IMR-90 (cell line): ENCODE measurements around the gene NR4A2. TPM values are rescaled to one million over a fixed set of nuclear protein-coding genes. Genes with fewer than 3 reads are reported as not detected.

ENCODE experiments used
- ATAC-seq: fragments of 200-7000 bp; cut with Tn5 transposase; 2 replicates; pipeline ENCODE4 v1.9.1; 2020; ENCODE audit warnings: low read depth, mild to moderate bottlenecking, moderate library complexity
- BruUV-seq: library from RNA; stranded (reverse); fragments of 400-500 nt; replicated peaks from 2 replicates; lab custom pipeline; 2021; lab: Mats Ljungman, UMichigan
- CTCF ChIA-PET: fragments of 300-600 bp; formaldehyde crosslinking; extraction: SDS; loops from one replicate; lab custom pipeline; 2021; ENCODE audit warnings: antibody characterized with exemption; lab: Yijun Ruan, JAX
- POLR2A ChIA-PET: fragments of 300-600 bp; sonication (Branson Sonifier 250); formaldehyde crosslinking; loops from one replicate; lab custom pipeline; 2022; ENCODE audit warnings: antibody characterized with exemption; ENCODE audit not compliant: unreplicated experiment; lab: Charles Lee
- DNase-seq: peaks from one replicate; pipeline ENCODE4 v3.0.0; 2013
- H2AFZ ChIP-seq: replicated peaks from 2 replicates; pipeline ENCODE3; 2013; ENCODE audit warnings: low read length, mild to moderate bottlenecking; ENCODE audit not compliant: poor library complexity
- H2AK5ac ChIP-seq: 2 replicates; pipeline ENCODE4 v1.6.1; 2013; ENCODE audit warnings: low read depth, low read length, inconsistent platforms
- H2AK9ac ChIP-seq: replicated peaks from 2 replicates; pipeline ENCODE3; 2013; ENCODE audit warnings: mild to moderate bottlenecking, low read depth, low read length, moderate library complexity; ENCODE audit not compliant: poor library complexity
- H2BK120ac ChIP-seq: 2 replicates; pipeline ENCODE4 v1.6.1; 2013; ENCODE audit warnings: low read depth, low read length, inconsistent platforms
- H2BK15ac ChIP-seq: 3 replicates; pipeline ENCODE4 v1.6.1; 2013; ENCODE audit warnings: low read depth, low read length, inconsistent platforms
- H2BK20ac ChIP-seq: 2 replicates; pipeline ENCODE4 v1.6.1; 2013; ENCODE audit warnings: low read depth, mild to moderate bottlenecking, inconsistent platforms, low read length, moderate library complexity
- H2BK5ac ChIP-seq: 2 replicates; pipeline ENCODE4 v1.6.1; 2013; ENCODE audit warnings: mild to moderate bottlenecking, low read depth, low read length, inconsistent platforms; ENCODE audit not compliant: poor library complexity, severe bottlenecking
- H3K14ac ChIP-seq: replicated peaks from 2 replicates; pipeline ENCODE4 v1.6.1; 2013; ENCODE audit warnings: low read depth, low read length, inconsistent platforms
- H3K18ac ChIP-seq: 2 replicates; pipeline ENCODE4 v1.6.1; 2013; ENCODE audit warnings: low read depth, low read length, control low read depth
- H3K23ac ChIP-seq: 2 replicates; pipeline ENCODE4 v1.6.1; 2013; ENCODE audit warnings: low read depth, low read length, inconsistent platforms
- H3K27ac ChIP-seq: 2 replicates; pipeline ENCODE4 v1.5.1; 2013; ENCODE audit warnings: mild to moderate bottlenecking, control low read depth, low read length; ENCODE audit not compliant: insufficient read depth
- H3K27me3 ChIP-seq: 2 replicates; pipeline ENCODE4 v1.6.1; 2013; ENCODE audit warnings: low read length; ENCODE audit not compliant: control insufficient read depth, insufficient read depth
- H3K36me3 ChIP-seq: 2 replicates; pipeline ENCODE4 v1.6.1; 2013; ENCODE audit warnings: low read length, mixed read lengths; ENCODE audit not compliant: control insufficient read depth, insufficient read depth
- H3K4ac ChIP-seq: 2 replicates; pipeline ENCODE4 v1.6.1; 2013; ENCODE audit warnings: low read depth, low read length, inconsistent platforms
- H3K4me1 ChIP-seq: 2 replicates; pipeline ENCODE4 v1.6.1; 2013; ENCODE audit warnings: low read length, mixed read lengths; ENCODE audit not compliant: control insufficient read depth, insufficient read depth
- H3K4me2 ChIP-seq: 2 replicates; pipeline ENCODE4 v1.6.1; 2013; ENCODE audit warnings: low read depth, mild to moderate bottlenecking, control low read depth, low read length, moderate library complexity
- H3K4me3 ChIP-seq: 2 replicates; pipeline ENCODE4 v1.5.1; 2013; ENCODE audit warnings: low read depth, mild to moderate bottlenecking, control low read depth, low read length, moderate library complexity; ENCODE audit not compliant: insufficient read depth
- H3K56ac ChIP-seq: 2 replicates; pipeline ENCODE4 v1.6.1; 2013; ENCODE audit warnings: low read length, inconsistent platforms; ENCODE audit not compliant: insufficient read depth; ENCODE audit errors: extremely low read depth
- H3K79me1 ChIP-seq, 2 experiments: 2 replicates each; pipeline ENCODE4 v1.6.1; 2013; ENCODE audit warnings: low read length in 2 of 2, inconsistent platforms in 1 of 2, low read depth in 1 of 2
- H3K9ac ChIP-seq: 2 replicates; pipeline ENCODE4 v1.6.1; 2013; ENCODE audit warnings: low read depth, low read length, control low read depth
- H3K9me1 ChIP-seq: 2 replicates; pipeline ENCODE4 v1.6.1; 2013; ENCODE audit warnings: low read length, inconsistent platforms; ENCODE audit not compliant: insufficient read depth
- H3K9me3 ChIP-seq: 2 replicates; pipeline ENCODE4 v1.6.1; 2013; ENCODE audit warnings: low read length; ENCODE audit not compliant: control insufficient read depth, insufficient read depth
- H4K20me1 ChIP-seq: 2 replicates; pipeline ENCODE4 v1.6.1; 2013; ENCODE audit warnings: low read length, inconsistent platforms; ENCODE audit not compliant: insufficient read depth
- H4K5ac ChIP-seq: 2 replicates; pipeline ENCODE4 v1.6.1; 2013; ENCODE audit warnings: mild to moderate bottlenecking, low read depth, low read length, control low read depth
- H4K8ac ChIP-seq, 2 experiments: 2 replicates each; pipeline ENCODE4 v1.6.1; 2013; ENCODE audit warnings: low read depth in 2 of 2, low read length in 2 of 2, control low read depth in 1 of 2, inconsistent platforms in 1 of 2
- H4K91ac ChIP-seq: 2 replicates; pipeline ENCODE4 v1.6.1; 2013; ENCODE audit warnings: low read depth, low read length, inconsistent platforms; ENCODE audit not compliant: insufficient read depth
- BHLHE40 ChIP-seq: fragments of 150-350 bp; IDR thresholded peaks from 2 replicates; pipeline ENCODE4 v1.6.1; 2016; ENCODE audit warnings: mild to moderate bottlenecking, low read depth, low read length
- CEBPB ChIP-seq: IDR thresholded peaks from 2 replicates; pipeline ENCODE4 v1.6.1; 2012; ENCODE audit warnings: low read depth, low read length, improper control_type of control experiment
- CHD1 ChIP-seq: IDR thresholded peaks from 2 replicates; pipeline ENCODE4 v1.6.1; 2012; ENCODE audit warnings: low read depth, low read length, improper control_type of control experiment
- FOS ChIP-seq: fragments of 150-350 bp; IDR thresholded peaks from 2 replicates; pipeline ENCODE4 v1.6.1; 2016; ENCODE audit warnings: low read depth, low read length
- MAFK ChIP-seq: IDR thresholded peaks from 2 replicates; pipeline ENCODE4 v1.6.1; 2012; ENCODE audit warnings: low read depth, low read length, improper control_type of control experiment
- MAZ ChIP-seq: IDR thresholded peaks from 2 replicates; pipeline ENCODE4 v1.6.1; 2012; ENCODE audit warnings: low read depth, mild to moderate bottlenecking, low read length, improper control_type of control experiment, moderate library complexity, borderline replicate concordance
- MXI1 ChIP-seq: IDR thresholded peaks from 2 replicates; pipeline ENCODE4 v1.6.1; 2012; ENCODE audit warnings: low read depth, mild to moderate bottlenecking, low read length, moderate library complexity, borderline replicate concordance
- NFE2L2 ChIP-seq: fragments of 150-350 bp; IDR thresholded peaks from 2 replicates; pipeline ENCODE4 v1.6.1; 2016; ENCODE audit warnings: low read depth, mild to moderate bottlenecking, low read length
- POLR2A ChIP-seq: IDR thresholded peaks from 2 replicates; pipeline ENCODE4 v1.6.1; 2012; ENCODE audit warnings: mild to moderate bottlenecking, low read depth, low read length
- RAD21 ChIP-seq: IDR thresholded peaks from 2 replicates; pipeline ENCODE4 v1.6.1; 2012; ENCODE audit warnings: low read length, improper control_type of control experiment
- RCOR1 ChIP-seq: IDR thresholded peaks from 2 replicates; pipeline ENCODE4 v1.6.1; 2012; ENCODE audit warnings: mild to moderate bottlenecking, low read length, improper control_type of control experiment; ENCODE audit not compliant: insufficient replicate concordance
- RFX5 ChIP-seq: IDR thresholded peaks from 2 replicates; pipeline ENCODE4 v1.8.0; 2012; ENCODE audit warnings: low read depth, mild to moderate bottlenecking, low read length, moderate library complexity
- SMC3 ChIP-seq: fragments of 150-350 bp; IDR thresholded peaks from 2 replicates; pipeline ENCODE4 v1.6.1; 2016; ENCODE audit warnings: low read depth, mild to moderate bottlenecking, antibody characterized with exemption, low read length, moderate library complexity
- WGBS, 2 experiments: methylation state at CpG; one replicate each; pipeline versions ENCODE4 v1.1.5 to v1.1.7; 2013; ENCODE audit warnings: missing lambda C conversion rate in 2 of 2; ENCODE audit not compliant: insufficient read length in 1 of 2; ENCODE audit errors: extremely low coverage in 2 of 2; 5-methylcytosine and 5-hydroxymethylcytosine counted together
- dilution Hi-C: fragments of 300-500 bp; cut with HindIII; formaldehyde crosslinking; loops from one replicate; pipeline ENCODE4 v1.14.3; 2018; ENCODE audit warnings: low sequenced_read_pairs; ENCODE audit not compliant: unreplicated experiment
- in situ Hi-C: fragments of 300-500 bp; cut with MboI; formaldehyde crosslinking; loops from 3 replicates; pipeline ENCODE4 v1.14.3; 2019; ENCODE audit warnings: low sequenced_read_pairs, inconsistent platforms, mixed read lengths
- intact Hi-C: fragments of 100-400 bp; cut with micrococcal nuclease; formaldehyde crosslinking; loops from 2 replicates; pipeline ENCODE4 v1.10.0; 2022
- polyA plus RNA-seq, 3 experiments: library from polyadenylated mRNA; depleted of rRNA; stranded (reverse); fragments of >200 nt; gene quantifications; 2 replicates each; pipeline ENCODE4 v1.2.3, GENCODE V29; 2012; ENCODE audit warnings: low replicate concordance in 1 of 3
- total RNA-seq: library from RNA; depleted of rRNA; stranded (reverse); fragments of >200 nt; gene quantifications from 2 replicates; pipeline ENCODE4 v1.2.3, GENCODE V29; 2012
- TF ChIP-seq, protein P1 (sequence below): conservative IDR thresholded peaks from 2 replicates; pipeline ENCODE4 v1.5.1; 2012; ENCODE audit warnings: mild to moderate bottlenecking, low read depth, low read length, improper control_type of control experiment
- TF ChIP-seq, protein P2 (sequence below): fragments of 150-350 bp; IDR thresholded peaks from 2 replicates; pipeline ENCODE4 v1.6.1; 2016; ENCODE audit warnings: low read depth, mild to moderate bottlenecking, low read length, moderate library complexity, borderline replicate concordance
- TF ChIP-seq, protein P3 (sequence below): fragments of 150-350 bp; IDR thresholded peaks from 2 replicates; pipeline ENCODE4 v1.6.1; 2017; ENCODE audit warnings: mild to moderate bottlenecking, antibody characterized with exemption, low read length, low read depth

Gene NR4A2
- total and polyA plus RNA-seq, 2 of the 4 experiments (the other 2 are of a cell fraction) = 0.72 to 2.3 TPM

DNA sequence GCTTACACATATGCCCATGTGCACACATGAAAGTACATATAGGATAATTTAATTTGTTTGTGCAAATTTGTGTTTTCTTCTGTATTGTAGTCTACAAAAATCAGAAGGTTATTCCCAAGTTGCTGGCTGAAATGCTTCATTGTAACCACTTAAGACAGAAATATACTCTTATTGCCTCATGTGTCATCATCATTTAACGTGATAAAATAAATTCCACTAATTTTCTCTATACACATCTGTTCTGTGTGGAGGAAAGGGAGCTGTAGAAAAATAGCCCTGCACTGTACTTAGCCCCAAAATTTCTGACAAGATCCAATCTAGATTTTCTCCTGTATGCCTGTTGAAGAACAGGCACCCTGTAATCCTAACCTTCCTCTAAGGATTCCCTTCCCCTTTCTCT, 20.4 kb upstream of the NR4A2 start:
- H3K4me1 ChIP-seq = peaks cover 4% of the 10 kb centered on the region; the same call in 1 of the 2 replicates
- no peaks in the 10 kb centered on the region for H3K9me1 ChIP-seq
- H2BK120ac ChIP-seq = no peak overlapping the region
- no peak overlapping the region for H3K27ac ChIP-seq
- no peak overlapping the region for H3K4me3 ChIP-seq
- H3K9ac ChIP-seq = no peak overlapping the region
- no peak overlapping the region for H2BK15ac ChIP-seq
- H3K4ac ChIP-seq = no peak overlapping the region
- no peak for DNase-seq
- H3K18ac ChIP-seq = no peak overlapping the region
- no peak overlapping the region for H2AK5ac ChIP-seq
- POLR2A ChIA-PET = no interaction called here
- H2BK5ac ChIP-seq = no peak overlapping the region
- H3K79me1 ChIP-seq = no peaks in the 10 kb centered on the region
- no peak overlapping the region for H3K56ac ChIP-seq
- no peak for ATAC-seq
- H4K91ac ChIP-seq = no peak overlapping the region
- BruUV-seq = no TSS peak
- CTCF ChIA-PET = no interaction called here
- intact Hi-C loops (no loop called here), dilution Hi-C loops (no loop called here), in situ Hi-C loops (no loop called here)
- H3K27me3 ChIP-seq = no peaks in the 10 kb centered on the region
- no peaks in the 10 kb centered on the region for H3K36me3 ChIP-seq
- H2AK9ac ChIP-seq = no peak overlapping the region
- H4K5ac ChIP-seq = no peak overlapping the region
- H3K4me2 ChIP-seq = no peak overlapping the region
- H3K23ac ChIP-seq = no peak overlapping the region
- no peaks in the 10 kb centered on the region for H3K9me3 ChIP-seq
- no peak overlapping the region for H2BK20ac ChIP-seq
- no peak overlapping the region for H3K14ac ChIP-seq
- H2AFZ ChIP-seq = no peak overlapping the region
- no peaks in the 10 kb centered on the region for H4K20me1 ChIP-seq
- no CpG with 5 or more reads among the region's 1 CpG for WGBS, 2 experiments
- no peak for TF ChIP-seq FOS
- no peak for TF ChIP-seq CEBPB
- TF ChIP-seq POLR2A = no peak
- TF ChIP-seq RFX5 = no peak
- TF ChIP-seq, protein P1, sequence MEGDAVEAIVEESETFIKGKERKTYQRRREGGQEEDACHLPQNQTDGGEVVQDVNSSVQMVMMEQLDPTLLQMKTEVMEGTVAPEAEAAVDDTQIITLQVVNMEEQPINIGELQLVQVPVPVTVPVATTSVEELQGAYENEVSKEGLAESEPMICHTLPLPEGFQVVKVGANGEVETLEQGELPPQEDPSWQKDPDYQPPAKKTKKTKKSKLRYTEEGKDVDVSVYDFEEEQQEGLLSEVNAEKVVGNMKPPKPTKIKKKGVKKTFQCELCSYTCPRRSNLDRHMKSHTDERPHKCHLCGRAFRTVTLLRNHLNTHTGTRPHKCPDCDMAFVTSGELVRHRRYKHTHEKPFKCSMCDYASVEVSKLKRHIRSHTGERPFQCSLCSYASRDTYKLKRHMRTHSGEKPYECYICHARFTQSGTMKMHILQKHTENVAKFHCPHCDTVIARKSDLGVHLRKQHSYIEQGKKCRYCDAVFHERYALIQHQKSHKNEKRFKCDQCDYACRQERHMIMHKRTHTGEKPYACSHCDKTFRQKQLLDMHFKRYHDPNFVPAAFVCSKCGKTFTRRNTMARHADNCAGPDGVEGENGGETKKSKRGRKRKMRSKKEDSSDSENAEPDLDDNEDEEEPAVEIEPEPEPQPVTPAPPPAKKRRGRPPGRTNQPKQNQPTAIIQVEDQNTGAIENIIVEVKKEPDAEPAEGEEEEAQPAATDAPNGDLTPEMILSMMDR = no peak
- no peak for TF ChIP-seq MXI1
- TF ChIP-seq SMC3 = no peak
- no peak for TF ChIP-seq BHLHE40
- no peak for TF ChIP-seq CHD1
- TF ChIP-seq MAZ = no peak
- TF ChIP-seq, protein P2, sequence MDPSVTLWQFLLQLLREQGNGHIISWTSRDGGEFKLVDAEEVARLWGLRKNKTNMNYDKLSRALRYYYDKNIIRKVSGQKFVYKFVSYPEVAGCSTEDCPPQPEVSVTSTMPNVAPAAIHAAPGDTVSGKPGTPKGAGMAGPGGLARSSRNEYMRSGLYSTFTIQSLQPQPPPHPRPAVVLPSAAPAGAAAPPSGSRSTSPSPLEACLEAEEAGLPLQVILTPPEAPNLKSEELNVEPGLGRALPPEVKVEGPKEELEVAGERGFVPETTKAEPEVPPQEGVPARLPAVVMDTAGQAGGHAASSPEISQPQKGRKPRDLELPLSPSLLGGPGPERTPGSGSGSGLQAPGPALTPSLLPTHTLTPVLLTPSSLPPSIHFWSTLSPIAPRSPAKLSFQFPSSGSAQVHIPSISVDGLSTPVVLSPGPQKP = no peak
- no peak for TF ChIP-seq RAD21
- TF ChIP-seq RCOR1 = no peak
- TF ChIP-seq, protein P3, sequence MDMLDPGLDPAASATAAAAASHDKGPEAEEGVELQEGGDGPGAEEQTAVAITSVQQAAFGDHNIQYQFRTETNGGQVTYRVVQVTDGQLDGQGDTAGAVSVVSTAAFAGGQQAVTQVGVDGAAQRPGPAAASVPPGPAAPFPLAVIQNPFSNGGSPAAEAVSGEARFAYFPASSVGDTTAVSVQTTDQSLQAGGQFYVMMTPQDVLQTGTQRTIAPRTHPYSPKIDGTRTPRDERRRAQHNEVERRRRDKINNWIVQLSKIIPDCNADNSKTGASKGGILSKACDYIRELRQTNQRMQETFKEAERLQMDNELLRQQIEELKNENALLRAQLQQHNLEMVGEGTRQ = no peak
- TF ChIP-seq MAFK = no peak
- TF ChIP-seq NFE2L2 = no peak
- no peak overlapping the region for H4K8ac ChIP-seq
